ENCODE measurements around the gene MALT1.

MALT1 gene

GRCh38 chr18:58716060-58716756 lies 44.9 kb downstream of the MALT1 start:
- FAIRE-seq = no peak
- DNase-seq (ENCODE audit: insufficient read length, low spot score) = no peak
- no peak for TF ChIP-seq POLR2A (IDR thresholded peaks at IDR 0.05; ENCODE audit: low read depth, low read length)

GRCh38 chr18:58721566-58722239 lies 50.4 kb downstream of the MALT1 start:
- FAIRE-seq (no peak), DNase-seq (ENCODE audit: insufficient read length, low spot score) (no peak)
- TF ChIP-seq POLR2A (IDR thresholded peaks at IDR 0.05; ENCODE audit: low read depth, low read length) = no peak

- FAIRE-seq (no peak), DNase-seq (ENCODE audit: insufficient read length, low spot score) (no peak)
- no peak for TF ChIP-seq POLR2A (IDR thresholded peaks at IDR 0.05; ENCODE audit: low read depth, low read length)
Observed at GRCh38 chr18:58723810-58724602, 52.7 kb downstream of the MALT1 start.

DNA sequence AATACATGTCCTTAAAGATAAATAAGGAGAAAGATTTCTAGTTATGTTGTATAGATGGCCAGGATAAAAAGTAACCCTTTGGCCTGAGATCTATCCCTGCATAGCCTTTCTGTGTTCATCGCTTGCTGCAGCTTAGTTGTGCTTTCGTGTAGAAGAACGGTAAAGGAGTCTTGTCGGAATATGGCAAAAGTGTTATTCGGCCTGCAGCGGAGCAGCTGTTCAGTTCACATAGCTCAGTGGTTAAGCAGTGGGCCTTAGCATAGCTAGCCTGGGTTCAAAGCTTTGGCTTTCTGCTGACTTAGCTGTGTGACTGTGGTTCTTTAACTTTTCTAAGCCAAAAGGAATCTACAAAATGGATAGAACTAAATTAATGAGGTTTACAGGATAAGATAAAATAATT lies 55.4 kb downstream of the MALT1 start:
- FAIRE-seq = no peak
- DNase-seq (ENCODE audit: insufficient read length, low spot score) = no peak
- no peak for TF ChIP-seq POLR2A (IDR thresholded peaks at IDR 0.05; ENCODE audit: low read depth, low read length)

- no peak for TF ChIP-seq POLR2A (IDR thresholded peaks at IDR 0.05; ENCODE audit: low read depth, low read length)
- FAIRE-seq = no peak
- no peak for DNase-seq (ENCODE audit: insufficient read length, low spot score)
Observed at GRCh38 chr18:58727776-58728500, 56.7 kb downstream of the MALT1 start.

GRCh38 chr18:58728719-58729118 lies 57.5 kb downstream of the MALT1 start:
- no peak for TF ChIP-seq POLR2A (IDR thresholded peaks at IDR 0.05; ENCODE audit: low read depth, low read length)
- DNase-seq (ENCODE audit: insufficient read length, low spot score) (no peak), FAIRE-seq (no peak)

- TF ChIP-seq POLR2A (IDR thresholded peaks at IDR 0.05; ENCODE audit: low read depth, low read length) = no peak
- no peak for DNase-seq (ENCODE audit: insufficient read length, low spot score)
- FAIRE-seq = no peak
Observed at GRCh38 chr18:58730618-58731017, 59.4 kb downstream of the MALT1 start.

DNA sequence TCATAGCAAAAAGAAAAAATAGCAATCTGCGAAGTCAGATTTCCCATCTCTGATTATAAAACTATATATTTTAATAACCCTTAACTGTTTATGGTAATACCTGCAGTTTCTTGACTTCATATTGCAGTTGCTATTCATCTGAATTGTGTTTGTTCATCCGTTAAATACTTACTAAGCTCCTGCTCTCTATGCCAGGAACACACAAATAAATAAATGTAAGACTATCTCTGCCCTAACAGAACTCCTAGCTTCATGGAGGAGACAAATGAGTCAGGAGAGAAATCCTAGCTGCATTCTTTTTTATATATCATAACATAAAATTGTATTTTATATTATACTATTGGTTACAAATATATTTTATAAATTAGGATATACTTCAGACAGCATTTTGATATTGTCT lies 61.2 kb downstream of the MALT1 start:
- TF ChIP-seq POLR2A (IDR thresholded peaks at IDR 0.05; ENCODE audit: low read depth, low read length) = no peak
- FAIRE-seq = no peak

GRCh38 chr18:58733866-58734265 lies 62.6 kb downstream of the MALT1 start:
- TF ChIP-seq POLR2A (IDR thresholded peaks at IDR 0.05; ENCODE audit: low read depth, low read length) = no peak
- FAIRE-seq (no peak), DNase-seq (ENCODE audit: insufficient read length, low spot score) (no peak)

More for the DNA sequence above, 61.2 kb downstream of the MALT1 start:
- no peak for DNase-seq (ENCODE audit: insufficient read length, low spot score)

DNA sequence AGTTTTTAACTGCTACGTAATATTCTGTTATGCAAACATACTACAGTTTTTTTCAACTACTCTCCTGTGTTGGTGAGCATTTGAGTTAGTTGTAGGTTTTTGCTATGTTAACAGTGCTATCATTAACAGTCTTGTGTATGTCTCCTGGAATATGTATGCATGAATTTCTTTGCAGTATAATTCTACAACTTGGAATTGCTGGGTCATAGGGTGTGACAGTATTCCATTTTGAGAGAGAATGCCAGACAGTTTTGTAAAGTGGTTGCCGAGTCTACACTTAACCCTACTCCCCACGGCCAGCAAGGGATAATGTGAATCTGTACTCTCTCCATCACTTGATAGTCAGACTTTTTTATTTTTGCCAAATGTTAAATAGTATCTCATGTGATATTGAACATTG lies 67.1 kb downstream of the MALT1 start:
- DNase-seq (ENCODE audit: insufficient read length, low spot score) (no peak), FAIRE-seq (no peak)

DNA sequence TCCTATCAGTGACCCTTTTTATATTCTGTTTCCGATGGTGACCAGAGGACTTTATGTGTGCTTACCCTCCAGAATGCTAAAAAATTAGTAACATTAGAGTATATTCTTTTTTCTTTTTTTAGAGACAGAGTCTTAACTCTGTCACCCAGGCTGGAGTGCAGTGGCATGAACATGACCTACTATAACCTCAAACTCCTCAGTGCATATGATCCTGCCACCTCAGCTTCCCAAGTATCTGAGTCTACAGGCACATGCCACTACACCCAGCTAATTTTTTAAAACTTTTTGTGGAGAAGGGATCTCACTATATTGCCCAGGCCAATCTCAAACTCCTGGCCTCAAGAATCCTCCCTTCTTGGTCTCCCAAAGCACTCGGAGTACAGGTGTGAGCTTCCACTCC lies 74.6 kb downstream of the MALT1 start:
- FAIRE-seq = no peak
- no peak for DNase-seq (ENCODE audit: insufficient read length, low spot score)

More for the DNA sequence above, 67.1 kb downstream of the MALT1 start:
- no peak for TF ChIP-seq POLR2A (IDR thresholded peaks at IDR 0.05; ENCODE audit: low read depth, low read length)

GRCh38 chr18:58748899-58749595 lies 77.8 kb downstream of the MALT1 start:
- FAIRE-seq (no peak), DNase-seq (ENCODE audit: insufficient read length, low spot score) (no peak)
- no peak for TF ChIP-seq POLR2A (IDR thresholded peaks at IDR 0.05; ENCODE audit: low read depth, low read length)

More for the DNA sequence above, 74.6 kb downstream of the MALT1 start:
- no peak for TF ChIP-seq POLR2A (IDR thresholded peaks at IDR 0.05; ENCODE audit: low read depth, low read length)

- TF ChIP-seq POLR2A (IDR thresholded peaks at IDR 0.05; ENCODE audit: low read depth, low read length) = no peak
- no peak for FAIRE-seq
- DNase-seq (ENCODE audit: insufficient read length, low spot score) = no peak
Observed at GRCh38 chr18:58753976-58754375, 82.7 kb downstream of the MALT1 start.
